Liver (tissue), 3 donors: ENCODE results near the gene PTCD1.

Experiments used
- CTCF ChIP-seq: fragments of 150-350 bp; IDR thresholded peaks from 2 replicates; pipeline ENCODE4 v1.5.1; 2017; ENCODE audit warnings: improper control_type of control experiment, low read depth, low read length; ENCODE audit not compliant: missing input control
- EGR1 ChIP-seq, 2 donors: IDR thresholded peaks; 2 replicates each; pipeline ENCODE4 v1.6.1; 2016 to 2018; ENCODE audit warnings: antibody characterized with exemption in 2 of 2, low read depth in 2 of 2
- donor health status: healthy.
- donor health status: healthy.

- TF ChIP-seq CTCF (no peak), EGR1 (IDR thresholded peaks at IDR 0.05; ENCODE audit: low read depth in 2 of 2) (no peak)
Measured at GRCh38 chr7:99392046-99392445, 46.6 kb downstream of the PTCD1 start.
